CD4-positive, alpha-beta T cell treated with Interferon alpha-2 for 1 hour (primary cell): ENCODE data around the gene CD177.
"Not testable (repeated sequence)": the region's sequence is repeated elsewhere in the genome, so short reads cannot be mapped to it uniquely, and the experiment has no call there.

Experiments
- DNase-seq, 2 donors: peaks; one replicate each; pipeline ENCODE4 v3.0.0-alpha.2; 2020 to 2022

CD177 gene

GRCh38 chr19:43382586-43383216, 29.2 kb downstream of the CD177 start:
- not testable (repeated sequence) for DNase-seq

- not testable (repeated sequence) for DNase-seq
These were observed 29.8 kb downstream of the CD177 start for GRCh38 chr19:43383254-43383653.

- DNase-seq = not testable (repeated sequence)
These were observed 30.3 kb downstream of the CD177 start for GRCh38 chr19:43383759-43384158.

GRCh38 chr19:43390903-43391551, 37.5 kb downstream of the CD177 start:
- DNase-seq = not testable (repeated sequence)

- DNase-seq = not testable (repeated sequence)
These were observed 38.1 kb downstream of the CD177 start for GRCh38 chr19:43391552-43391935.

- DNase-seq = not testable (repeated sequence)
These were observed 40.0 kb downstream of the CD177 start for GRCh38 chr19:43393501-43393900.

- no peak for DNase-seq
These were observed 42.1 kb downstream of the CD177 start for GRCh38 chr19:43395561-43395960.

GRCh38 chr19:43406297-43406696, 52.8 kb downstream of the CD177 start:
- DNase-seq = no peak

GRCh38 chr19:43407416-43408005, 54.0 kb downstream of the CD177 start:
- no peak for DNase-seq

- no peak for DNase-seq
These were observed 54.6 kb downstream of the CD177 start for GRCh38 chr19:43408043-43408442.

- no peak for DNase-seq
These were observed 55.9 kb downstream of the CD177 start for GRCh38 chr19:43409415-43409814.

- DNase-seq = no peak
These were observed 59.0 kb downstream of the CD177 start for GRCh38 chr19:43412441-43412840.
